HG02970 (cell line): ENCODE results near the gene PDZD2.

Source experiments
- ATAC-seq: cut with Tn5 transposase; IDR thresholded peaks from one replicate; pipeline ENCODE4 v1.9.1; 2021; ENCODE audit warnings: mild to moderate bottlenecking, moderate library complexity, moderate number of reproducible peaks; ENCODE audit not compliant: unreplicated experiment, low FRiP score

Gene PDZD2

GRCh38 chr5:32150366-32150765 lies 511.4 kb downstream of the PDZD2 start:
- ATAC-seq = no peak

DNA sequence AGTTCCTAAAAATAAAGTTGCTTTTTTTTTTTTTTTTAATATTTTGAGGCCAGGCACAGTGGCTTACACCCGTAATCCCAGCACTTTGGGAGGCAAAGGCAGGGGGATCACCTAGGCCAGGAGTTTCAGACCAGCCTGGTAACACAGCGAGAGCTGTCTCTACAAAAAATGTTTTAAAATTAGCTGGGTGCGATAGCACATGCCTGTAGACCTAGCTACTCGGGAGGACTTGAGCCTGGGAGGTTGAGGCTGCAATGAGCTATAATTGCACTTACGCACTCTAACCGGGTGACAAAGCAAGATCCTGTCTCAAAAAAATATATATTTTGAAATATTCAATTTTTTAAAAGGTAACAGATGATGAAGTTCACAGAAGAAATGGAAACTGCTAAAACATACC lies 512.3 kb downstream of the PDZD2 start:
- no peak for ATAC-seq

- no peak for ATAC-seq
Observed at GRCh38 chr5:32153723-32154122, 514.8 kb downstream of the PDZD2 start.

DNA sequence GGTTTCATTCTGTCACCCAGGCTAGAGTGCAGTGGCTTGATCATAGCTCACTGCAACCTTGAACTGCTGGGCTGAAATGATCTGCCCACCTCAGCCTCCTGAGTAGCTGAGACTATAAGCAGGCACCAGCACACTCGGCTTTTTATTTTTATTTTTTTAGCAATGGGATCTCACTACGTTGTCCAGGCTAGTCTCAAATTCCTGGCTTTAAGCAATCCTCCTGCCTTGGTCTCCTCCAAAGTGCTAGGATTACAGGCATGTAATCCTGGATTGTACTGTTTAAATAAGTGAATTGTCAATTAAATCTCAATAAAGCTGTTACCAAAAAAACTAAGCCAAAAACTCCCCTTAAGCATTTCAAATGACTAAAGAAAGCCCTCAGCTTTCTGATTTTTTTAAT lies 516.3 kb downstream of the PDZD2 start:
- ATAC-seq = no peak

DNA sequence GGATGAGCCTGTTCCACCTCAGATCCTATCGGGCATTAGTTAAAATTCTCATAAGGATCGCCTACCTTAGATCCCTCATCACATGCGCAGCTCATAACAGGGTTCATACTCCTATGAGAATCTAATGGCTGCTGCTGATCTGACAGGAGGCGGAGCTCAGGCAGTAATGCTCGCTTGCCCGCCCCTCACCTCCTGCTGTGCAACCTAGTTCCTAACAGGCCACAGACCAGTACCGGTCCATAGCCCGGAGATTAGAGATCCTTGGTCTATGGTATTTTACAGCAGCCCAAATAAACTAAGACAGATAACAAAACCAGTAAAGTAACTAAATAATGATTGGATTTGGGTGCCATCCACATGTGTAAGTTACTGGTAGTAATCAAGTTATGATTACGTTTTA lies 517.7 kb downstream of the PDZD2 start:
- no peak for ATAC-seq

- no peak for ATAC-seq
Observed at GRCh38 chr5:32157078-32157477, 518.1 kb downstream of the PDZD2 start.

- no peak for ATAC-seq
Observed at GRCh38 chr5:32158679-32158975, 519.7 kb downstream of the PDZD2 start.

DNA sequence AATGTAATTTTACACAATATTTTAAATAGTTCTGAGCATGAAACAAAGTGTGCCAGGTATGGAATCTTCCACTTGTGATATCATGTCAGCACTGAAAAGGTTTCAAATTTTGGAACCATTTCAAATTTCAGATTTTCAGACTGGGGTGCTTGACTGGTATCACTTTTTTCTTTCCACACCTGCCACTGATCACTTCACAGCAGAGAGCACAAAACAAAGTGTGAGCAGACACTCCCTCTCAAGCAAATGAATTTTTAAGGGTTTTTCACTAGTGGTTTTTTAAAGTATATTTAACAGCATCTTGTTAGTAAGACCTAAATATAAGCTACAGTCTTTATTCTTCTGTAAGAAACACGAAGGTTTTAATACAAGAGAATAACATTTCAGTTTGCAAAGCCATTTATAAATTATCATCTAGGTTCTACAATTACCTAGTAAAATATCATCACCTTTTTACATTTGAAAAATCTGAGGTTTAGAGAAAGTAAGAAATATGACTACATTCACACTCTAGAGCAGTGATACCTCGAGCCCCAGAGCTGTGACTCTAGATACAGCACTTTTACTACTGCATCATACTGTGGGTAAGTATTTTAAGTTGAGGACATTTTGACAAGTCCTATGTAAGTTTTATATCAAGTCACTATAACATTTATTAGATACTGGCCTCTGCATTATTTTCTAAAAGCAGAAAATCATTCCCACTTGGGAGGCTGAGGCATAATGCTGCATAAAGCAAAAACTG lies 520.6 kb downstream of the PDZD2 start:
- ATAC-seq = no peak

DNA sequence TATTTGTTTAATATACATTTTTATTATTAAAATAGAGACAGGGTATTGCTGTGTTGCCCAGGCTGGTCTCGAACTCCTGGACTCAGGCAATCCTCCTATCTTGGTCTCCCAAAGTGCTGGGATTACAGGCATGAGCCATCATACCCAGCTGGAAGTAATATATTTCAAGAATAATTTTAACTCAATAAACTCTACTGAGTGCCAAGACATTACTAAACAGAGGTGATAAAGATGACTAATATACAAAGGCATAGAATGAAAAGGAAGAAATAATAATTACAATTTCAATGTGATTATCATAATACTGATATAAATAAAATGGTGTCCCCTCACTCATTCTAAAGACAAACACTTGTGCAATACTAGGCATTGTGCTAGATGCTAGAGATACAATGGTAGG lies 521.3 kb downstream of the PDZD2 start:
- no peak for ATAC-seq
